Ishikawa (cell line): Measurements from ENCODE around the gene GPR25.

Source experiments
- EGR1 ChIP-seq: IDR thresholded peaks from 2 replicates; pipeline ENCODE4 v1.6.1; 2012
- EP300 ChIP-seq: IDR thresholded peaks from 2 replicates; pipeline ENCODE4 v1.6.1; 2012; ENCODE audit warnings: borderline replicate concordance
- RAD21 ChIP-seq: IDR thresholded peaks from 2 replicates; pipeline ENCODE4 v1.6.1; 2012; ENCODE audit warnings: low read depth

DNA sequence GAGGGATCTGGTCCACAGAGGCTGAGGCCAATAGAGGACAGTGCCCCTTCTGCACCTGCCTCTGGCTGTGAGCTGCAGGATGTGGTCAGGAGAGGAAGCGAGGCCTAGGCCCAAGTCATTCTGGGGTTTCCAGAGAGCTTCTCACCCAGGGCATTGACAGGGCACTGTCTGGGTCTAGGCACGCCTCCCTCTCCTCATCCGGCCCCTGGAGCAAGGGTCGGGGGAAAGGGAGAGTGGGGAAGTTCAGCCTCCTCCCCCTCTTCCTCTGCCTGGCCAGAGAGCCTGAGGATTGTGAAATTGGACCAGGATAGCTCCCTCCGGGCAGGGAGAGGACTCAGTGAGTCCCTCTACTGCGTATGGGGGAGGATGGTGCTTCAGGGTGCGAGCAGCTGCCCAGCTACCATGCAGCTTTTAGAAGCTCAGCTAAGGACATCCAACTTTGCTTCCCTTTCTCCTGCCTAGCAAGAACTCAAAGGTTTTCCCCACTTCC is 15.6 kb downstream of the GPR25 start:
- TF ChIP-seq EP300 (no peak), RAD21 (no peak), EGR1 (no peak)
